DMS53 treated with DMSO at 0.1 percent for 48 hours (cell line): ENCODE data around the gene TFEB.

Source experiments
- DNase-seq: peaks from one replicate; lab custom pipeline; 2025; ENCODE audit not compliant: unreplicated experiment; lab: John Stamatoyannopoulos, UW

Gene TFEB

GRCh38 chr6:41739041-41739440 lies 3.6 kb upstream of the TFEB start:
- DNase-seq = no peak

- DNase-seq = no peak
Observed at GRCh38 chr6:41737591-41738130, 2.3 kb upstream of the TFEB start.

- DNase-seq = no peak
Observed at GRCh38 chr6:41736800-41737555, 1.6 kb upstream of the TFEB start.

GRCh38 chr6:41736186-41736733 lies 852 bp upstream of the TFEB start:
- no peak for DNase-seq

- peak; percentile 39 for DNase-seq
Observed at GRCh38 chr6:41734666-41735426, 562 bp downstream of the TFEB start.

- DNase-seq = peak; percentile 58
Observed at GRCh38 chr6:41733707-41734665, 1.4 kb downstream of the TFEB start.

- no peak for DNase-seq
Observed at GRCh38 chr6:41733360-41733706, 2.1 kb downstream of the TFEB start.

GRCh38 chr6:41732591-41733359 lies 2.6 kb downstream of the TFEB start:
- DNase-seq = no peak

GRCh38 chr6:41732149-41732548 lies 3.3 kb downstream of the TFEB start:
- no peak for DNase-seq

GRCh38 chr6:41731561-41732086 lies 3.8 kb downstream of the TFEB start:
- no peak for DNase-seq

GRCh38 chr6:41730531-41731436 lies 4.6 kb downstream of the TFEB start:
- DNase-seq = no peak

- DNase-seq = no peak
Observed at GRCh38 chr6:41729624-41730023, 5.8 kb downstream of the TFEB start.

- no peak for DNase-seq
Observed at GRCh38 chr6:41728954-41729353, 6.5 kb downstream of the TFEB start.

GRCh38 chr6:41728073-41728936 lies 7.1 kb downstream of the TFEB start:
- no peak for DNase-seq

GRCh38 chr6:41727705-41728072 lies 7.7 kb downstream of the TFEB start:
- no peak for DNase-seq

- DNase-seq = no peak
Observed at GRCh38 chr6:41726876-41727275, 8.5 kb downstream of the TFEB start.

GRCh38 chr6:41724586-41725501 lies 10.6 kb downstream of the TFEB start:
- no peak for DNase-seq
